ENCODE results near the gene STK39.

STK39 gene

GRCh38 chr2:168243061-168243460 lies 4.3 kb downstream of the STK39 start:
- no peak for DNase-seq (ENCODE audit: low read depth)

GRCh38 chr2:168241746-168242145 lies 5.6 kb downstream of the STK39 start:
- no peak for DNase-seq (ENCODE audit: low read depth)

GRCh38 chr2:168241208-168241607 lies 6.2 kb downstream of the STK39 start:
- DNase-seq (ENCODE audit: low read depth), result no peak

DNA sequence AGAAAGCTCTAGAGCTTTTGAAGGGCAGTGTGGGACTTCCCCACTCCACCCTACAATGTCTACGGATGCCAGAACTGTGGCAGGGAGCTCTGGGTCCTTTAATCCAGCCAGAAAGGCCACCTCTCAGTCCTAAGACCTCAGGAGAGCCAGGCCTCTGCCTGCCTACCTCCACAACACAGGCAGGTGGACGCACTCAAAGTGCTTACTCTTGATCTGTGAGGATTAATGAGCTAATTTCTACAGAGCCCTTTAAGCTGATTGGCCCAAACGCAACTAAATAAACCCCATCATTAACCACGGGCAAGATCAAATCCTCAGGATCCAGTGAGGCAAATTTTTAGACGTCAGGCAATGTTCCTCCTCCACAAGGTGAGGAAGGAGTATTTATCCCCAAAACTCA lies 8.1 kb downstream of the STK39 start:
- DNase-seq (ENCODE audit: low read depth), result no peak

- no peak for DNase-seq (ENCODE audit: low read depth)
These were observed 9.7 kb downstream of the STK39 start for GRCh38 chr2:168237741-168238140.

DNA sequence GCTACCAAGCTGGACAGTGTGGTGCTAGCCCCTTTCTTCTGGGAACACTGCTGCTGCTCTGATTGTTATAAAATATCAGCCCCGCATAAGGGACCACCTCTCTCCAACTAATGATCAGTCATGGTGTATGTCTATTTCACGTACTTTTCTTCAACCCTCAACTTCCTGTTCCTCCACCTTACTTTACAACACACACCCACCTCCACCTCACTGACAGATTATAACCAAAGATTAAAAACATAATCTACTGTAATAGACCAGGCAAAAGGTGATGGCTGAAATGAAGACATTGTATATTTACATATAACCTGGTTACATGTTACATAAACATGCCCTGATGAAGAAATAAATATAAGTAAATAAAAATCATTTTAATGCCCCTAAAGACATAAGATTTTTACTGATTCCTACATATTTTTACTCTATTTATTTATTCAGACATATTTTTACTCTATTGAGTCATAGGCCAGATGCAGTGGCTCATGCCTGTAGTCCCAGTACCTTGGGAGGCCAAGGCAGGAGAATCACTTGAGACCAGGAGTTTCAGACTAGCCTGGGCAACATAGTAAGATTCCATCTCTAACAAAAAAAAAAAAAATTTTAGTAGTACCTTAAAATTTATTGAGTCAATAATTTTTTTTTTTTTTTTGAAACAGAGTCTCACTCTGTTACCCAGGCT lies 12.8 kb downstream of the STK39 start:
- DNase-seq (ENCODE audit: low read depth), result no peak

DNA sequence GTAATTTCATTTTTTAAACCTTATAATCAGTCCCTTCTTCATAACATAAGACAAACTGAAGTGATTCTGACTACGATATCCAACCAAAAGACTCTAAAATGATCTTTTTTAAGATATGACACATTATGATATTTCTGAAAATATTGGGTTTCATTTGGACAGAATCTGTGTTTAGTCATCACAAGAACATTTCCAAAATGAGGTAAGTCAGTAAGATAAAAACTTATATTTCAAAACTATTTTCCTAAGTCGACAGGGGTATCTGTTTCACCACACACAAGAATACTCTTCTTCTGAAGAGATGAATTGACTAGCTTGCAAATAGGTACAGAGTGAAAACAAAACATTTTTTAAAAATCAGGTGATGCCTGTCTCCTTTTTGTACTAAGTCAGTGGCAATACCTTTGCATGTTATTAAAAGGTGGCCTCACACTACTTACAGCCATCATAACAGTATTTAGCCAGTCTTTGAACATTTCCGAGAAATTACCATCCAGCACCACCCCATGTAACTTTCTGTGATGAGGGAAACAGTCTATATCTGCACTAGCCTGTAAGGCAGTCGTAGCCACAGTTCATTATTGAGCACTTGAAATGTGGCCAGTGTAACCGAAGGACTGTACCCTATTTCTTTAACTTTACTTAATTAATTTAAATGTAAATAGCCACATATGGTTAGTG lies 13.5 kb downstream of the STK39 start:
- no peak for DNase-seq (ENCODE audit: low read depth)

DNA sequence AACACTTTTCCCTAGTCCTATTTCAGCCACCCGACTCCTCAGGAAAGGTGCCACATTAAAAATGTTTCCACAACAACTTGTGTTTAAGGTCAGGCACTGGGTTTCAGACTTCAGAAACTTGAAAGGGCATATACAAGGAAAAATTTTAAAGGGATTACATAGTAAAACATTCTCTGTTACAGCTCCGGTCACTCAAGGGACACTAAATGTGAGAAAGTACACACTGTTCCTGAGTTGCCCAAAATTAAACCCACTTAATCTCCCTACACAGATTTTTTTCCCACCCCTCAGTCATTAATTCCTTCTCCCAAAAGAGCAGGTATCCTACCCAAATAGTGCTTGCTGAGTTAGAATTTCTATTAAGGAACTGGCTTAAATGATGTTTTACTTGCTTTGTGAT lies 14.2 kb downstream of the STK39 start:
- no peak for DNase-seq (ENCODE audit: low read depth)

- no peak for DNase-seq (ENCODE audit: low read depth)
These were observed 15.7 kb downstream of the STK39 start for GRCh38 chr2:168231609-168232241.

DNA sequence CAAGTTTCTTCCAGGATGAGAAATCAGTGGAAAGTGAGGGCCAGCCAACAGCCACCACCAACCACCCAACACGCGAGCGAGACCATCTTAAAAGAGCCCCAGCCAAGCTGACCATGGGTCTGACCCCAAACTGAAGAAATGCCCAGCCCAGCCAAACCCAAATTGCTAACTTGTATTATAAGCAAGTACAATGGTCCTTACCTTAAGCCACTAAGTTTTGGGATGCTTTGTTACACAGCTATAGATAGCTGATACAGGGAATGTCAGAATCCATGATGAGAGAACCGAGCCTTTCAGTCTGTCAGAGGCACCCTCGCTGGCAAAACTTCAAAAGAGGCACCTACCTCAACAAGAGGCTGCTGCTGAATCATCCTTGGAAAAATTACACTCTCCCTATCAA lies 17.0 kb downstream of the STK39 start:
- DNase-seq (ENCODE audit: low read depth), result no peak

DNA sequence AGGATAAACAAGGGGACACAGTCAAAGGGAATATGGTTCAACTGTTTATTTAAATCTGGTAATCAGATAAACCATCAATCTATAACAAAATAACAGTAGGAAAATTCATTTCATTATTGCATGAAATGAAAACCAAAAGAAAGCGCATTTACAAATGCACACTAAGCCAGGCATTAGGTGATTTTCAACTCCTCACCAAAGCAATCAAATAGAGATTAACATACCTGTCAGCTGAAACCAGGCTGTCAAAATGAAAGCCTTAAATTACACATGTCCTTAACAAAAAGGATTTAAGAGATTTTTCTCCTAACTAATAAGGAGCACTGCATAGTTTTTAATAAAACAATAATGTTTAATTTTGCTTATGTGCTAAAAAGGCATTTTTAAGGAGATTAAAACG lies 23.0 kb downstream of the STK39 start:
- DNase-seq (ENCODE audit: low read depth), result no peak

GRCh38 chr2:168222088-168222487 lies 25.3 kb downstream of the STK39 start:
- no peak for DNase-seq (ENCODE audit: low read depth)

DNA sequence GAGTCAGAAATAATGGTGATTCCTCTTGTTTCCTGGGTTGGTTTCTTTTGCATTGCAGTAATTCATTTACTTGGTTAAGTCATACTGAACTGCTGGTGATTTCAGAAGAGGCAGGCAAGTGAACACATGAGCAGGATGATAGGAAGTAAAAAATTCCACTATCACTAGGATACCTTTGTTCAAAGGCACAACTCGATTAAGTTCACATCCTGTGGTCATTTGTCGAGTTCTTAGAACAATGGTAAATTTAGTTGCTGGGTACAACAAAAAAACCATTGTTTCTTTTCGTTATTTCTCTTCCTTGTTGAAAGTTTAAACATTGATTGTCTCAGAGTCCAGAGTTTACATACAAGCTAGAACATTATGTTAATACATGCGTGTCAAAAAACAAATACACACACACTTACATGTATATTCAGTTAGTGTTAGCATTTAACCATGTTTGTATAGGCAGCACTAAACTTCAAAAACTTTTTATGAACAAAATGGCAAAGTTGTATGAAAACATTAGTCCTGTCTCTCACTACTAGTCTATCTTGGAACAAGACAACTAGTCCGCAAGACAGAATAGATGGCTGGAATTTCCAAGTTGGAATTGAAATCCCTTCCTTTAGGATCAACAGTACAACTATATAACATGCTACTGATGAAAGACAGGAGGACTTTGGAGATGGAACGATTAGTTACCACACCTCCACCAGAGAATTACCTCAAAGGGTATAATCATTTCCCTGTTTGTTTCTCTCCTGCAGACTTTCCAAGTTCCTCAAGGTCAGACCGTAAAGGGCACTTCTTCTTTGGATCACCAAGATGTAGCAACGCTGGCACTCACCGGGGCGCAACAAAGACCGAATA lies 26.2 kb downstream of the STK39 start:
- DNase-seq (ENCODE audit: low read depth), result no peak

GRCh38 chr2:168217920-168218319 lies 29.5 kb downstream of the STK39 start:
- DNase-seq (ENCODE audit: low read depth), result no peak

GRCh38 chr2:168216351-168217005 lies 30.9 kb downstream of the STK39 start:
- DNase-seq (ENCODE audit: low read depth), result no peak

GRCh38 chr2:168215813-168216212 lies 31.6 kb downstream of the STK39 start:
- no peak for DNase-seq (ENCODE audit: low read depth)

GRCh38 chr2:168212866-168213265 lies 34.5 kb downstream of the STK39 start:
- no peak for DNase-seq (ENCODE audit: low read depth)

- DNase-seq (ENCODE audit: low read depth), result no peak
These were observed 35.2 kb downstream of the STK39 start for GRCh38 chr2:168212167-168212566.

DNA sequence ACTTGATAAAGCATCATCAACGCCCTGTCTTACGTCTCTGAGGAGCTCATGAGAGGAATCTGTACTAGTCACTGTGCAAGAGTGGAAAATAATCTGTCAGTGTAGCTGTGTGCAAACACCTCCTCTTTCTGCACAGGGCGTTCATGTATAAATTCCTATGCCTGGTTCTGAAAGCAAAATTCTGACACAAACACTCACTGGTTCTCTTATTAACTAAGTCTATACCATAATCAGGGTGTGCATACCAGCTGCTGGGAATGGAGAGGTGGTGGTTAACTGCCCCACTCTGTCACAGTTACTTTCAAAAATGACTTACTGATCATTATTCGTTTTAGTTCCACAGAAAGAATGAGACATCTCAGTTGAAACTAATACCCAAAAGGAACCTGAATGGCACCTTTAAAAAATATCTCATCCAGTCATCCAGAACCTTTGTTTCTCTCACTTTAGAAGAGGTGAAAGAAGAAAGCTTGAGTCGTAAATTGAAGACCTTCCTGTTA lies 35.7 kb downstream of the STK39 start:
- DNase-seq (ENCODE audit: low read depth), result no peak

- peak; percentile 48 for DNase-seq (ENCODE audit: low read depth)
These were observed 36.4 kb downstream of the STK39 start for GRCh38 chr2:168210895-168211570.

GRCh38 chr2:168210216-168210894 lies 37.0 kb downstream of the STK39 start:
- no peak for DNase-seq (ENCODE audit: low read depth)
